Fibroblast of upper back skin (primary cell): ENCODE results near the gene TNFAIP8.

Source experiments
- DNase-seq: peaks from one replicate; pipeline ENCODE4 v3.0.0-alpha.2; 2013

The TNFAIP8 gene

DNA sequence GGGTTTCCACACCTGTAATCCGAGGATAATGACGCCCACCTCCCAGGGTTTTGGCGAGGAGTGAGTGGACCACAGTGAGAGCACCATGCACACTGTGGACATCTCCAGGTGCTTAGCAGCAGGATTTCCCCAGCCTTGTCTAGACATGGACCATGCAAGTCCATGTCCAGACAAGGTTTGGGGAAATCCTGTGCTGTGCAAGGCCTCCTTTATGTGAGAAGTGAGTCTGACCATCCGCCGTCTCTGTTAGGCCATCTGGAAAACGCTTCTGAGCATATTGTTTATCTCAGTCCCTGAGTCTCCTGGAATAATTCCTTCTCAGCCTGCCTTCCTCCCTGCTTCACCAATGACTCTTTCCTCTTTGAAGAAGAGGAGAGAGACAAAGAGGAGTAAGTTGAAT is 26.2 kb upstream of the TNFAIP8 start:
- DNase-seq, result no peak

- no peak for DNase-seq
Measured at GRCh38 chr5:119330367-119331183, 25.2 kb upstream of the TNFAIP8 start.

DNA sequence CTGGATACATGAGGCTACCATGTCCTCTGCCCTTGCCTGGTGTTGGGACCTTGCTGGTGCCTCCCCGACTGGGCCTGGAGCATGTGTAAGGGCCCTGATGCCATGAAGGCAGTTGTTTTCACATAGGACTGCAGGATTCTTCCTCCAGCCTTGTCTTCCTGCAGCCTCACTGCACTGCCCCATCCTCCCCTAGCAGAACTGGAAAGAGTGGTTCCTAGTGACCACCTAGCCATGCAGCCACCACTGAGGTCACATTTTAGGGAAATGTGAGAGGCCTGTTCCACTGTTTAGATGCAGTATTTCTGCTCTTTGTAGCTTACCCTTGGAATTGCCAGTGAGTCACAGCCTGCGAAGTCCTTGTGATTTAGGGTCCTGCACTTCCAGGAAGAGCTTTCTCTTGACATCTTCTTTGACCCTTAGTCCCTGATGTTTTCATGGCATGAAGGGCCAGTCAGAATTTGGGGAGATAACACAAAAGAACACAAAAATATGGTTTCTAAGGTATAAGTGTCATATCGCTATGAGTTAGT is 24.2 kb upstream of the TNFAIP8 start:
- DNase-seq, result no peak

GRCh38 chr5:119332208-119332607 is 23.6 kb upstream of the TNFAIP8 start:
- DNase-seq, result no peak

GRCh38 chr5:119332978-119333401 is 22.8 kb upstream of the TNFAIP8 start:
- DNase-seq, result no peak

DNA sequence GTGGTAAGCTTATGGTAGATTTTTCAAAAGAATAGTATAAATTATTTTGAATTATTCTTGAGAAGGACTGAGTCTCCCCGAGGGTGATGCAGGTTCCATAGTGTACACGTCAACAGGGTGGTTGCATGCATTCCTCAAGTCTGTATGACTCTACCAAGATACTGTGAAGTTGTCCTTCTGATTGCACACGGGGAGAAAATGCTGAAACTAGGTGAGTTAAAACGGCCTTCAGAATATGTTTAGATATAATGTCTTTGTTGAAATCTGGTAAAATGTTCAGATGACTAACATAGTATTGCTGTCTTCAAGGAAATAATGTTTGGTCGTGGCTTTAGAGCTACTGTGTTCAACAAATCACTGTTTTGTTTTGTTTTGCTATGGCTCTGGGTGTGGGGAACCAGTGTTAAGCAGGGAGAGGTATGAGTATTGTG is 22.4 kb upstream of the TNFAIP8 start:
- no peak for DNase-seq

DNA sequence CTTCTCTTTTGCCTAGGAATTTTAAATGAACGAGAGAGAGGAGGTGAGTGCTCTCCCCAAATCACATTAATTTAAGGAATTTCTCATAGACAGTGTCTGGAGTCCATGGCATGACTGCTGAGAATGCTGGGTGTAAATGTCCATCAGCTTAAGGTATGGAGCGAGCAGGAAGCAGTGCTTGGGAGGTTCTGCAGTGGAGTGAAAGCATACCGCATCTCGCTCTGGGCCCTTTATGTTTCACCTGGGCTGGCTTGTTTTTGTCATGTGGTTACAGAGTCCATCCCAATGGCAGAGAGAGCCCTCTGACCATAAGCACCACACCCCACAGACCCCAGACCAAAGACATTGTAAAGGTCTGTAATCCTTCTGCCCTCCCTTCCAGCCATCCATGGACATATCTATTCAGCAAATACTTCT is 20.6 kb upstream of the TNFAIP8 start:
- no peak for DNase-seq

DNA sequence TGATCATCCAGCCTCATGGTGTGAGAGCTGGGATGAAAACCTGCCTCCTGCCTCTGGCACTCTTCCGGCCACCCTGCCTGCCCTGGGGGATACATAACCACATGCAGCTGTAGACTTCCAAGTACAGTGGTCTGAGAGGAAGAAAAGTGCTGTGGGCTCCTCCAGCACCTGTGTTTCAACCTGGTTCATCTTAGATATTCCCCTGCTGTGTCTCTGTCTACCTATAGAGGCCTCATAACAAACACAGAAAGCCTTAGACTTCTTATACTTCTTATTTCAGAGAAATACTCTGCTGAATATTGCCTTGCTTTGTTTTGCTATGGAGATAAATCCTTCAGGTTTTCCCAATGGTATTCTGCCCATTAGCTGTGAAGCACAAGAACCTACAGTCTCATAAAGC is 19.6 kb upstream of the TNFAIP8 start:
- DNase-seq, result no peak

GRCh38 chr5:119336845-119337580 is 18.8 kb upstream of the TNFAIP8 start:
- no peak for DNase-seq

- DNase-seq, result no peak
Measured at GRCh38 chr5:119338326-119338946, 17.4 kb upstream of the TNFAIP8 start.

DNA sequence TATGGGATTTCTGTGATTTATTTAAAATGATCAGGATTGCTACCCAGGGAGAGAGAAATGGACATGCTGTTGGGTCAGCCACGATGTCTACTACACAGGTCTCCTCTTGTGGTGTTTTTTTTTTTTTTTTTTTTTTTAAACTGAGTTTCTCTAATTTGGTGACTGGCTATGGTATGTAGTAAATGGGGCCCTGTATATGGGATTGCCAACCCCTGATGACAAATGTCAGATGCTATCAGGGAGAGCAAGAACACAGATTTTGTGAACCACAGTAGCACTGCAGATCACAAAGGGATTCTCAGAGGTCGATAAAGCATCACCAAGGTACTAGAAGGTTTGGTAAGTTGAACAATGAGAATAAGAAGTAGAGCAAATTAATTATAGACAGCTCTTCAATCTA is 16.5 kb upstream of the TNFAIP8 start:
- DNase-seq, result no peak

DNA sequence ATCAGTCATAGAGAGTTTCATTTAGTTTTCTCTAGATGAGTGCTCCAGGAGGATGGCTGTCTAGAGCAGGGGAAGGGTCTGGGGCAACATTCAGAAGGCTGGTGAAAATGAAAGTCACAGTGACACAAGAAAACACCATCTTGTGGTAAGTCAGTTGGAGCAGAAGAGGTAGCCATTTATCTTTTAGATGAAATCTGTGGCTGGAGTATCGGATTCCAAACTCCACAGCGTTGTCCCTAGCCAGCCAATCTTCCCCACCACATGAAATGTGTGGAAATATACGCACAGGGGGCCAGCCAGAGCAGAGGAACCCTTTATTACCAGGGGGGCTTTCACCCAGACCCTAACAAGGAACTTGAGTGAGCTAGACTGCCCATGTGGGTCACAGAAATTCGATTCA is 15.9 kb upstream of the TNFAIP8 start:
- no peak for DNase-seq

DNA sequence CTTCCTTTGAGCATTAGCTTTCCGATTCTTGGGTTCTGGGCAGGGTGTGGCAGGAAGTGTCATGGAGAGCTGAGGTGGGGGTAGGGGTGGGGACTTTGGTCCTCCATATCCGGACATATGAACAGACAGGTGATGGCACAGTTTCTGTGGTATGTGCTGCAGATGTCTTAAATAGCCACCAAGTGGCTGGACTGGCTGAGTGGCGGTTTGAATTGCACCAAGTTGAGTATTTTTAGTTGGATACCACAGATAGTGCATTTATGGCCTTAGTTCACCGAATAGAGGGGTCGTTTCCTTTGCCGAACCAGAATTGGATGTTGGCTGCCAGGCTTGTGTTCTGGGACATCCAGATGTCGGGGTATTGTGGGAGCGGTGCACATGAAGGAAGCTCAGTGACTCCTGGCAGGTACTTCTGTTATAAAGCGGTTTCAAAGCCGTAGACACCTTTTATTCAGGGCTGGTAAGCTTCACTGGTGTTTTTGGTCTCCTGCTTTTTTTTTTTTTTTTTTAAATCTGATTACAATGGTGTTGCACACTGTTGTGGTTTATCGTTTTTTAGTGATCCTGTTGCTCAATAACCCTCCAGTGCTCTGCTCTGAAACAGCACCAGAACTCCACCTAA is 15.1 kb upstream of the TNFAIP8 start:
- DNase-seq, result no peak

GRCh38 chr5:119341452-119342349 is 14.1 kb upstream of the TNFAIP8 start:
- DNase-seq, result no peak

GRCh38 chr5:119342406-119342805 is 13.4 kb upstream of the TNFAIP8 start:
- no peak for DNase-seq

DNA sequence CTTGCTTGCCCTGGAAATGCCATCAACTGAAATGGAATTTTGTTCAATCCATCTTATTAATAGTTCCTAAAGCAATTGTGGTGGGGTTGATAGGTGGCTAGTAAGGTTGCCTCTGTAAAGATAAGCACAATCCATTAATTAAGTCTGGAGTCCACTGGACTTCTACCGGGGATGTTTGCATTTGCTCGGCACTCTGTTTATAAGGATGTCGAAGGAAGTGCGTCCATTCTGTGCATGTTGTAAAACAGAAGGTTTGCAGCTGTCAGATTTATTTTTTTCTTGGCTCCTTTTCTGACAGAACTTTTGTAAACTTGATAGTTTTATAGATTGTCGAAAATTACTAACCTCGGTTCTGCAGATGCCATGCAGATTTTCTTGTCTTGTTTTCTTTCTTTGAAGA is 12.8 kb upstream of the TNFAIP8 start:
- DNase-seq, result no peak

DNA sequence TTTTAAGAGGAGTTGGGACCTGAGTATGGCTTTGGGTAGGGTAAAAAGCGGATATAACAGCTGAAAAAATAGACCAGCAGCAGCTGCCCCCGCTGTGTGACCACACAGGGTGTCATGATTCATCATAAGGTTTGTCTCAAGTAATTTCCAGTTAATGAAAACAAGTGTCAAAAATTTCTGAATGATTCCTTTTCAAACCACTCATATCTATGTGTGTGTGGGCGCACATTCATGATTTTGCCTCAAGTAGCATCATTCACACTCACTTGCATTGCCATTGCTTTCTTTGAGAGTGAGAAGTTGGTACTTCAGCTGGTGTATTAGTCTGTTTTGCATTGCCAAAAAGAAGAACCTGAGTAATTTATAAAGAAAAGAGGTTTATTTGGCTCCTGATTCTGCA is 12.1 kb upstream of the TNFAIP8 start:
- peak; percentile 80 for DNase-seq

- no peak for DNase-seq
Measured at GRCh38 chr5:119344231-119344630, 11.6 kb upstream of the TNFAIP8 start.

DNA sequence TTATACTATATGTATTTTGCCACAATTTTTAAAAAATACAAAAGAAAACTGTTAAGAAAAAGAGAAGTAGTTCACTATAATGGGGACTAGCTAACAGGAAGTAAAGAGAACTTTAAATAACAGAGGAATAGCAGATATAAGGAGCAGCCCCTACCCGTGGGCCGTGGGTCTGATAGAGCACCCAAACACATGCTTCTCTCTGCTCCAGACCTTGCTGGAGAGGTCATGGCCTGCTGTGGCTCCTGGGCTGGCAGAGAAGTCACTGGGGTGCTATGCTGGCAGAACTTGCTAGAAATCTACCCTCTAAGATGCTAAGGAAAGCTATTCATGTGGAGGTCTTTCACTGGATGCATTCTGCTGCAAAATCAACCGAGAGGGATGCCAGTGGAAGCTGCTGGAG is 10.0 kb upstream of the TNFAIP8 start:
- DNase-seq, result no peak

DNA sequence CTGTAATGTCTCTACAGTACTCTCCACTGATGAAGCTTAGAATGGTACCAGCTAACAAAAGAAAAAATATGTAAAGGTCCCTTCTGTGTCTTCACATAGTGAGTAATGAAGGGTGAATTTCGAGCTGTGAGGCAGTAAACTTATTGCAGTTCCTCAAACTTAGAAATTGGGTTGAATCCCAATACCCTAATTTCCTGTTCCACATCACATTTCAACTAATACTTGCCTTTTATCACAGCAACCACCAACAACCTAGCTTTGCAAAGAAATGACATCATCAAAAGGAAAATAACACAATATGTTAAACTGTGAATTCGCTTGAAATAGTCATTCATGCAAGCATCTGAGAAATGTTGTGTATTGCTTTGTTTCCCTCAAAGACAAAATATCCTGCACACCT is 9.4 kb upstream of the TNFAIP8 start:
- DNase-seq, result no peak

GRCh38 chr5:119347574-119347973 is 8.2 kb upstream of the TNFAIP8 start:
- no peak for DNase-seq

DNA sequence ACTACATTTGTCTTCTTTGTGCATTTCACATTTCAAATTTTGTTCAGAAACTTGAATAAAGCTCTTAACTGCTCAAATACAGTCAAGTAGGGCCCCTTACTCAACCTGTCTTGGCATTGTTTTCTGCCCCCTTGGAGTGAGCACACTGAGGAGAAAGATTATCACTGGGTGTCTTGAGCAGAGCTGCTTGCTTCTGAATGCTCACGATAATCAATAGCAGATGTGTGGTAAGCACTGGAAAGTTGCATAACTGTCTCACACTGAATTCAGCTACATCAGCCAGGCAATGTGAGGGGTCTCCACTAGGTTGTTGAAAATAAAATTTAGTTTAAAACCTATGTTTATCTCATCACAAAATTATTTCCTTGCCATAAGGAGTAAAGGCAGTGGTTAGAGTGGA is 7.8 kb upstream of the TNFAIP8 start:
- DNase-seq, result peak; percentile 89
